ENCODE data around the gene APLP1.

DNA sequence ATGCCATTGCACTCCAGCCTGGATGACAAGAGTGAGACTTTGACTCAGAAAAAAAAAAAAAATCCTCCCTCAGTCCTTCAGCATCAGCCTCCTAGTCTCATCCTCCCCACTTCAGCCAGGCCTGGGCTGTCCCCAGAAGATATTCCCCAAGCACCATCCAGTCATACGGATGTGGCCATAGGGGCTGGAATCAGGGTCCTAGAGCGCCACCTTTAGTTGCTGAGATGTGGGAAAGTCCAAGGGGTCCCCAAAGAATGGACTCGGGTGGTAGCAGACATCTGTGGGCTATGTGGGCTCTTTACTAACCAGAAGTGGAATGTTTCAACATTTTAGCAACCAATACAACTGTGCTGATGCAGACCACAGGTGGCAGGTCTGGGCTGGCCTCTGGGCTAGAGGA, 42.8 kb downstream of the APLP1 start:
- TF ChIP-seq, protein P1, sequence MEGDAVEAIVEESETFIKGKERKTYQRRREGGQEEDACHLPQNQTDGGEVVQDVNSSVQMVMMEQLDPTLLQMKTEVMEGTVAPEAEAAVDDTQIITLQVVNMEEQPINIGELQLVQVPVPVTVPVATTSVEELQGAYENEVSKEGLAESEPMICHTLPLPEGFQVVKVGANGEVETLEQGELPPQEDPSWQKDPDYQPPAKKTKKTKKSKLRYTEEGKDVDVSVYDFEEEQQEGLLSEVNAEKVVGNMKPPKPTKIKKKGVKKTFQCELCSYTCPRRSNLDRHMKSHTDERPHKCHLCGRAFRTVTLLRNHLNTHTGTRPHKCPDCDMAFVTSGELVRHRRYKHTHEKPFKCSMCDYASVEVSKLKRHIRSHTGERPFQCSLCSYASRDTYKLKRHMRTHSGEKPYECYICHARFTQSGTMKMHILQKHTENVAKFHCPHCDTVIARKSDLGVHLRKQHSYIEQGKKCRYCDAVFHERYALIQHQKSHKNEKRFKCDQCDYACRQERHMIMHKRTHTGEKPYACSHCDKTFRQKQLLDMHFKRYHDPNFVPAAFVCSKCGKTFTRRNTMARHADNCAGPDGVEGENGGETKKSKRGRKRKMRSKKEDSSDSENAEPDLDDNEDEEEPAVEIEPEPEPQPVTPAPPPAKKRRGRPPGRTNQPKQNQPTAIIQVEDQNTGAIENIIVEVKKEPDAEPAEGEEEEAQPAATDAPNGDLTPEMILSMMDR (conservative IDR thresholded peaks at IDR 0.05), result no peak
- no peak for TF ChIP-seq EZH2 (IDR thresholded peaks at IDR 0.05; ENCODE audit: low read depth)
